H7 (cell line): ENCODE results near the gene CAPN8. TPM values are rescaled to one million over a fixed set of nuclear protein-coding genes. Genes with fewer than 3 reads are reported as not detected.
"Not testable (repeated sequence)": the region's sequence is repeated elsewhere in the genome, so short reads cannot be mapped to it uniquely, and the experiment has no call there.

Experiments used
- DNase-seq: peaks from one replicate; pipeline ENCODE4 v3.0.0; 2012
- H3K27me3 ChIP-seq: 2 replicates; pipeline ENCODE4 v1.6.0; 2011; ENCODE audit warnings: mild to moderate bottlenecking, low read length; ENCODE audit not compliant: control insufficient read depth, insufficient read depth
- H3K36me3 ChIP-seq: replicated peaks from 2 replicates; pipeline ENCODE4 v1.5.1; 2011; ENCODE audit warnings: low read length; ENCODE audit not compliant: control insufficient read depth, insufficient read depth
- H3K4me3 ChIP-seq: 2 replicates; pipeline ENCODE4 v1.5.1; 2011; ENCODE audit warnings: low read depth, mild to moderate bottlenecking, control low read depth, low read length, moderate library complexity; ENCODE audit not compliant: insufficient read depth
- total RNA-seq: library from RNA; depleted of rRNA; stranded (reverse); fragments of >200 nt; shearing (Covaris generic); gene quantifications from 2 replicates; pipeline ENCODE4 v1.2.3, GENCODE V29; 2014

Gene CAPN8
- total RNA-seq, 1 experiment from 2014 or later = not detected

DNA sequence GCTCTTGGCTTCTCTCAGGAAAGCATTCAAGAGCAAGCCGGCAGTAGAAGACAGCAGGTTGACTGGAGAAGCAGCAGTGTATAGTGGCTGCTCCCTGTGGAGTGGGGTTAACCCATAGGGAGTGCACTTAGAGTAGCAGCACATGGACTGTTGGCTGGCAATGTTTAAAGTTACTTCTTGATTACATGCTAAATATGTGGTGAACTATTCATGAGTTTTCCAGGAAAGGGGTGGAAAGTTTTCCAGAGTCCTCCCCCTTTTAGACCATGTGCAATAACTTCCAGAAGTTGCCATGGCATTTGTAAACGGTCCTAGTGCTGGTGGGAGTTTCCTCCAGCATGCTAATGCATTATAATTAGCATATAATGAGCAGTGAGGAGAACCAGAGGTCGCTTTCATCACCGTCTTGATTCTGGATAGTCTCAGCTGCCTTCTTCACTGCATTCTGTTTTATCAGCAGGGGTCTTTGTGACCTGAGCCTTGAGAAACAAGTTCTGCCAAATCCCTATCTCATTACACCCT lies 140.5 kb downstream of the CAPN8 start:
- Histone ChIP-seq H3K36me3 (no peaks in the 10 kb centered on the region), H3K4me3 (no peak overlapping the region), H3K27me3 (no peaks in the 10 kb centered on the region)
- no peak for DNase-seq

GRCh38 chr1:223521150-223521549 lies 144.4 kb downstream of the CAPN8 start:
- H3K36me3 ChIP-seq = no peaks in the 10 kb centered on the region
- H3K4me3 ChIP-seq = no peak overlapping the region
- DNase-seq = no peak
- H3K27me3 ChIP-seq = no peaks in the 10 kb centered on the region

GRCh38 chr1:223520200-223520599 lies 145.3 kb downstream of the CAPN8 start:
- Histone ChIP-seq H3K36me3 (no peaks in the 10 kb centered on the region), H3K4me3 (no peak overlapping the region), H3K27me3 (no peaks in the 10 kb centered on the region)
- no peak for DNase-seq

DNA sequence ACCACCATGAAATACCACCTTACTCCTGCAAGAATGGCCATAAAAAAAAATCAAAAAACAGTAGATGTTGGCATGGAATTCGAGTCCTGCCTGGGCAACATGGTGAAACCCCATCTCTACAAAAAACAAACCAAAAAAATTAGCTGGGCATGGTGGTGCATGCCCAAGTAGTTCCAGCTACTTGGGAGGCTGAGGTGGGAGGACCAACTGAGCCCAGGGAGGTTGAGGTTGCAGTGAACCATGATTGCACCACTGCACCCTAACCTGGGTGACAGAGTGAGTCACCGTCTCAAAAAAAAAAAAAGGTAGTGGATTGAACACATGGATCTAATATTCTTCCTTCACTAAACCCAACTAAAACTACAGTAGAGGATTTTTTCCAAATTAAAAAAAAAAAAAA lies 146.4 kb downstream of the CAPN8 start:
- no peaks in the 10 kb centered on the region for H3K36me3 ChIP-seq
- no peak overlapping the region for H3K4me3 ChIP-seq
- no peak for DNase-seq
- no peaks in the 10 kb centered on the region for H3K27me3 ChIP-seq

GRCh38 chr1:223518553-223518952 lies 146.9 kb downstream of the CAPN8 start:
- not testable (repeated sequence) for H3K36me3 ChIP-seq, H3K4me3 ChIP-seq, H3K27me3 ChIP-seq, DNase-seq

DNA sequence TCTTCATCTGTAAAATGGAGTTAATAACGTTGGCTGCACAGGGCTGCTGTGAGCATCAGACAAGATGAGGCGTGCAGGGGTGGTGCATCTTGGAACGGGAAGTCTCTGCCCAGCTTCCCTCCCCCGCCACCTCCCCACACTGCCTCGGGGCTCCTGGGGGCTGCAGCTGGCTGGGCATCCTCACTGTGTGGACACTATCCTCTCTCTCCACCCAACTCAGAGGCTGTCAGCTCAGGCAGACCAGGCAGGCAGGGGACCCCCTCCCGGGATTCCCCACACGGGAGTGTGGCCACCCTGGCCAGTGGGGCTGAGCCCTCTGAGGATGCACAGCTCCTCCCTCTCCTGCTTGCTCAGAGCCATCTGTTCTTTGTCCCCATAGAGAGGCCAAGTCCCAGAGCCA lies 149.6 kb downstream of the CAPN8 start:
- no peak overlapping the region for H3K4me3 ChIP-seq
- no peaks in the 10 kb centered on the region for H3K27me3 ChIP-seq
- no peaks in the 10 kb centered on the region for H3K36me3 ChIP-seq
- no peak for DNase-seq

GRCh38 chr1:223515421-223515820 lies 150.1 kb downstream of the CAPN8 start:
- no peak for DNase-seq
- no peak overlapping the region for H3K4me3 ChIP-seq
- H3K36me3 ChIP-seq = no peaks in the 10 kb centered on the region
- H3K27me3 ChIP-seq = no peaks in the 10 kb centered on the region

DNA sequence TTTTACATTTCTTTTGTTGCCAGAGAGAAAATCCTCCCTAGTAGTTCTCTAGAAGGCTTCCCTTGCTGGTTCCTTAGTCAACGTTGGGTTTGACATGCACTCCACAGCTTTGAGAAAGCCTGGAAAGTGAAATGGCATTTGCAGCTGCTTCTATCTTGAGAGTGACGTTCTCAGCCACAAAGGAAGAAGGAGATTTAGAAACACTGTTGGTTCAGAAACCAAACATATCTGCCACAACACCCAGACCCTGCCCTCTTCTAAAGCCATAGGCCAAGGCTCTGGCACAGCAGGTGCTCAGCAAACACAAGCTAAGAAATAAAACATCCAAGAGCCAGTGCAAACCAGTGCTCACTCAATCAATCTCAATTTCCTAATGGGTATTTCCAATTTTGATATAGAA lies 150.9 kb downstream of the CAPN8 start:
- Histone ChIP-seq H3K4me3 (no peak overlapping the region), H3K27me3 (no peaks in the 10 kb centered on the region), H3K36me3 (no peaks in the 10 kb centered on the region)
- no peak for DNase-seq

DNA sequence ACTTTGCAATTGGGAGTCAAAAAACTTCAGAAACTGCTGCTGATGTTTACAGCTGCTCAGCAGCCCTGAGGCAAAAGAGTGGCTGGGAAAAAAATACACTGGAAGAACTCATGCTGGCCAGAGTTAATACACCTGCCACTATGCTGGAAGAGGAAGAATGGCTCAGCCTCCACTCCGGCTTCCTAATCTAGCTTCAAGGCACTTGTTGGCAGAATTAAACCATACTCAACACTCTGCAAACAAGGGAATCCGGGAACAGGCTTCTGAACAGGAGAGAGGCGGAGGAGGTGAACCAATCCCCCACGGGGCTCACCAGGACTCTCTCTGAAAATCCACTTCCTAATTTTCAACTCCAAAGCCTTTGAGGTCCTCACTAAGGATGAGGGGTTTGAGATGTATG lies 152.2 kb downstream of the CAPN8 start:
- Histone ChIP-seq H3K27me3 (no peaks in the 10 kb centered on the region), H3K4me3 (no peak overlapping the region), H3K36me3 (no peaks in the 10 kb centered on the region)
- DNase-seq = no peak

GRCh38 chr1:223512057-223512456 lies 153.4 kb downstream of the CAPN8 start:
- no peak overlapping the region for H3K4me3 ChIP-seq
- H3K27me3 ChIP-seq = no peaks in the 10 kb centered on the region
- H3K36me3 ChIP-seq = no peaks in the 10 kb centered on the region
- no peak for DNase-seq

GRCh38 chr1:223508796-223509195 lies 156.7 kb downstream of the CAPN8 start:
- Histone ChIP-seq H3K27me3 (no peaks in the 10 kb centered on the region), H3K4me3 (no peak overlapping the region), H3K36me3 (no peaks in the 10 kb centered on the region)
- no peak for DNase-seq

DNA sequence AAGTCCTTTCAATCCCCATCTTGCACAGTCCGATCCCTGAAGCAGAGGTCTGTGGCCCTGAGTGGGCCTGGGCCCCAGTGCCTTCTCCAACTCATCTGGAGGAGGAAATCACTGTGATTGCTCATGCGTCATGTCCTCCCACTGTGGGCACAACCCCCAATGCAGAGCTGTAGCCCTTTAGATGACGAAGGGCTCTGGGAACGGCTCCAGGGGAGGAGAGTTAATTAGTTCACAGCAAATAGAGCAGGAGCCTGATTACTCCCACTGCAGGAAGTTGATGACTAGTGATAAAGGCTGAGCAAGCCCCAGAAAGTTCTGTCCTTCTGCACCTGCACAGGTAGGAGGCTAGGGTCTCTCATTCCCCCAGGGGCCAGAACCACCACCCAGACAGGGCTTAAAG lies 160.8 kb downstream of the CAPN8 start:
- Histone ChIP-seq H3K4me3 (no peak overlapping the region), H3K27me3 (peaks cover 1% of the 10 kb centered on the region; the same call in 1 of the 2 replicates), H3K36me3 (no peaks in the 10 kb centered on the region)
- no peak for DNase-seq

- peaks cover 1% of the 10 kb centered on the region; the same call in 1 of the 2 replicates for H3K27me3 ChIP-seq
- no peak overlapping the region for H3K4me3 ChIP-seq
- no peak for DNase-seq
- no peaks in the 10 kb centered on the region for H3K36me3 ChIP-seq
Measured at GRCh38 chr1:223503348-223503747, 162.2 kb downstream of the CAPN8 start.

- Histone ChIP-seq H3K36me3 (no peaks in the 10 kb centered on the region), H3K27me3 (peaks cover 1% of the 10 kb centered on the region; the same call in 1 of the 2 replicates), H3K4me3 (no peak overlapping the region)
- DNase-seq = no peak
Measured at GRCh38 chr1:223500560-223501425, 164.7 kb downstream of the CAPN8 start.

- no peaks in the 10 kb centered on the region for H3K36me3 ChIP-seq
- no peak overlapping the region for H3K4me3 ChIP-seq
- no peaks in the 10 kb centered on the region for H3K27me3 ChIP-seq
- DNase-seq = no peak
Measured at GRCh38 chr1:223496883-223497282, 168.6 kb downstream of the CAPN8 start.
